Muscle layer of colon (tissue), 2 donors: ENCODE data around the gene ACSS3.
"Not testable (repeated sequence)": the region's sequence is repeated elsewhere in the genome, so short reads cannot be mapped to it uniquely, and the experiment has no call there.

Source experiments
- H3K27ac ChIP-seq: one replicate; pipeline ENCODE4 v1.7.0; 2013; ENCODE audit warnings: low read depth, mild to moderate bottlenecking, low read length, moderate library complexity
- H3K27me3 ChIP-seq, 2 donors: one replicate each; pipeline ENCODE4 v1.7.0; 2013; ENCODE audit warnings: low read length in 2 of 2, mild to moderate bottlenecking in 2 of 2; ENCODE audit not compliant: insufficient read depth in 2 of 2, control insufficient read depth in 1 of 2
- H3K36me3 ChIP-seq: one replicate; pipeline ENCODE4 v1.7.0; 2013; ENCODE audit warnings: mild to moderate bottlenecking, low read length; ENCODE audit not compliant: insufficient read depth
- H3K4me1 ChIP-seq: one replicate; pipeline ENCODE4 v1.7.0; 2013; ENCODE audit warnings: mild to moderate bottlenecking, low read length; ENCODE audit not compliant: insufficient read depth
- H3K4me3 ChIP-seq, 2 donors: one replicate each; pipeline ENCODE4 v1.7.0; 2013; ENCODE audit warnings: low read length in 2 of 2, low read depth in 1 of 2, mild to moderate bottlenecking in 1 of 2, moderate library complexity in 1 of 2
- H3K9ac ChIP-seq: one replicate; pipeline ENCODE4 v1.7.0; 2013; ENCODE audit warnings: low read length
- H3K9me3 ChIP-seq: one replicate; pipeline ENCODE4 v1.7.0; 2013; ENCODE audit warnings: mild to moderate bottlenecking, low read length
- donor health status: abdominal sarcoma.
- donor health status: Adenocarcinoma of cecum.

The ACSS3 gene

DNA sequence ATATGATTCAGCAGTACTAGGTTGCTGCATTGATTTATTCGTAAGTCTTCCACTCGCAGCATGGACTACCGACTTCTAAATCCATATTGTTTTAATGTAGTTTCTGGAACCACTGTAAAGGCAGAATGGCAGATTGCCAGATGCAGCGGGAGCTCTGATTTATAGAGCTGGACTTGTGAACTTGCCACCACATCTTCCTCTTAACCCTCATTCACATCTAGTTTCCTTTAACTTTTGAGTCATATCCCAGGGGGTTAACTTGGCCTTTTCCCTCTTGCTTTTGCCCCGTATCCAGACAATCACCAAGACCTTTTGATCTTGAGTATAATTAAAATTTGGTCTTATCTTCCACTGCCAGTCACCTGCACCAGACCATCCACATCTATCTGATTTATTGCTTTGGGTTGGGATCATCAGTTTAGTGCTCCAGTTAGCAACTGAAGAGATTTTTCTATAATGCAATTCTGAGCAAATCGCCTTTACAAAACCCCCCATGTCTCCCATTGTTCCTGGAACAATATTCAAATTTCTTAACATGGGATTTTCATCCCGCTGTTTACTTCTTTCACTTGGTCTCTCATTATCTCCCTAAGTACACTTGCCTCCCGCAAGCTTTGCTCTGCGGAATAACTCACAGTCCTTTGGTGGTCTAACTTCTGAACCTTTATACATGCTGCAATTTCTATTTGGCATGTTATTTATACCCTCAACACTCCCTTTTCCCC is 130.5 kb downstream of the ACSS3 start:
- no peaks in the 10 kb centered on the region for H3K36me3 ChIP-seq
- H3K4me3 ChIP-seq = no peak overlapping the region
- no peak overlapping the region for H3K9ac ChIP-seq
- peaks cover 17% of the 10 kb centered on the region for H3K4me1 ChIP-seq
- H3K27me3 ChIP-seq = no peaks in the 10 kb centered on the region
- H3K27ac ChIP-seq = no peak overlapping the region
- H3K9me3 ChIP-seq = no peaks in the 10 kb centered on the region

DNA sequence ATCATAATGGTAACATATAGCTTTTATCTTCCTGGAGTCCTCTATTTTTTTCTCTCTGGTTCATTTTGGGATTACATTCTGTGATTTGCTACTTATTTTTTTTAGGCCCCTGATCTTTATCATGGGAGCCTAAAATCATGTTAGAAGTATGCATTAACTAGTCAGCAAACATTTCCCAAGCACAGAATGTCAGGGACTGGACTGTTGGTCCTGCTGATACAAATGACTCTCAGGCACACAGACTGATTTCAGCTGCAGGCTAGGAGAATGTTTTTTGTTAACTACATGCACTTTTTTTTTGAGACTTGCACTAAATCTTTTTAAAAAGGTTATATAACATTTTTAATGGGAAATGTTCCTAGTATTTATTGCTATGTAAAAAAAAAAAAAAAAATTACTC is 131.1 kb downstream of the ACSS3 start:
- Histone ChIP-seq H3K4me3 (no peak overlapping the region), H3K9me3 (no peaks in the 10 kb centered on the region), H3K36me3 (no peaks in the 10 kb centered on the region), H3K9ac (no peak overlapping the region), H3K27ac (no peak overlapping the region), H3K27me3 (no peaks in the 10 kb centered on the region), H3K4me1 (peaks cover 17% of the 10 kb centered on the region)

DNA sequence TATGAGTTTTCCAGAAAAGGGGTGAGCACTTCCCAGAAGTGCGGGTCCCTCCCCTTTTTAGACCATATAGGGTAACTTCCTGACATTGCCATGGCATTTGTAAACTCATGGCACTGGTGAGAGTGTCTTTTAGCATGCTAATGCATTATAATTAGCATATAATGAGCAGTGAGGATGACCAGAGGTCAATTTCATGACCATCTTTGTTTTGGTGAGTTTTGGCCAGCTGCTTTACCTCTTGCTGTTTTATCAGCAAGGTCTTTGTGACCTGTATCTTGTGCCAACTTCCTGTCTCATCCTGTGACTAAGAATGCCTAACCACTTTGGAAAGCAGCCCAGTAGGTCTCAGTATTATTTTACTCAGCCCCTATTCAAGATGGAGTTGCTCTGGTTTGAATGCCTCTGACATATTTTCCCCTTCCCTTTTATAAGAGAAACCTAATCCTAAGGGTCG is 131.9 kb downstream of the ACSS3 start:
- peaks cover 17% of the 10 kb centered on the region for H3K4me1 ChIP-seq
- not testable (repeated sequence) for H3K27ac ChIP-seq

DNA sequence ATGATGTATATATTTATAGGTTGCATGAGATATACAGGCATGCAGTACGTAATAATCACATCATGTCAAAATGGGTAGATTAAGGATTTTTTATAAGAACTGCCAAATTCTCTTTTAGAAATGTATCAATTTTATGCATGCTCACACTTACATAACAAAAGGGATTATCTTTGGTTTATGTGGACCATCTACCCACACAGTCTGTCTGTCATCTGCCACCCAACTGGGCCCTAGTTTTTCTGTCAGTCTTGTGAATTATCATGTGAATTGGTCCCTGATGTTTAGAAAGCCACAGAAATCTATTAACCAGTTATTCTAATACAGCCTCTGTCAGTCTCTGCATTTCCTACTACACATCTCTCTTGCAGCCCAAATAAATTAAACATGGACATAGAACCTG is 133.4 kb downstream of the ACSS3 start:
- Histone ChIP-seq H3K27ac (no peak overlapping the region), H3K36me3 (no peaks in the 10 kb centered on the region), H3K4me1 (peaks cover 17% of the 10 kb centered on the region), H3K9ac (no peak overlapping the region), H3K4me3 (no peak overlapping the region), H3K27me3 (no peaks in the 10 kb centered on the region), H3K9me3 (no peaks in the 10 kb centered on the region)

More for the DNA sequence above, 131.9 kb downstream of the ACSS3 start:
- H3K9ac ChIP-seq, H3K27me3 ChIP-seq, H3K4me3 ChIP-seq, H3K36me3 ChIP-seq, H3K9me3 ChIP-seq: not testable (repeated sequence)

DNA sequence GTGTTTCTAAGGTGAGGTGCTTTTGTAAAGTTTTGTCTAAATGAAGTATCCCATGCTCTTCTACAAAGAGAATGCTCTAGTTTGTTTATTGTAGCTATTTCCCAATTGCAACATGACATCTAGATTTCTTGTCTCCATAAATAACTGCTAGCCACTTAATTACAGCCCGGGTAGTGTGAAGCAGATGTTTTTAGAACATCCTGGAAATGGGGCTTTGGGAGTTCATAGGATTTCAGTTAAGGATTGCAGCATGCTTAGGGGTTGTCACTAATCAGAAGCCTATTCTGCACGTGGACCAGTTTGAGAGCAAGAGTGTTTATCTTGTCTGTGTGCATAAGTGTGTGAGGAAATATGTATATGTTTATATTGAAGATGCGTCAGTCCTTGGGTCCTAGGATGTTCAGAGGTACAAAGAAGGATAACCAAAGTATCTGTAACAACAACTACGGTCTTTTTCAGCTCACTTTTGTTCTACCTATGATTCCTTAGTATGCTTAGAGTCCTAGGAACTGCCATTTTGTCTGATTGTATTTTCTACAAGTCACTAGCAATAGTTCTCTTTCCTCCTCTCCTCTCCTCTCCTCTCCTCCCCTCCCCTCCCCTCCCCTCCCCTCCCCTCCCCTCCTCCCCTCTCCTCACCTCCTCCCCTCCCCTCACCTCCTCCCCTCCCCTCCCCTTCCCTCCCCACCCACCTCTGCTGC is 135.3 kb downstream of the ACSS3 start:
- no peak overlapping the region for H3K4me3 ChIP-seq
- H3K36me3 ChIP-seq = no peaks in the 10 kb centered on the region
- no peaks in the 10 kb centered on the region for H3K9me3 ChIP-seq
- peaks cover 14% of the 10 kb centered on the region for H3K4me1 ChIP-seq
- H3K27me3 ChIP-seq = no peaks in the 10 kb centered on the region
- H3K27ac ChIP-seq = no peak overlapping the region
- H3K9ac ChIP-seq = no peak overlapping the region

DNA sequence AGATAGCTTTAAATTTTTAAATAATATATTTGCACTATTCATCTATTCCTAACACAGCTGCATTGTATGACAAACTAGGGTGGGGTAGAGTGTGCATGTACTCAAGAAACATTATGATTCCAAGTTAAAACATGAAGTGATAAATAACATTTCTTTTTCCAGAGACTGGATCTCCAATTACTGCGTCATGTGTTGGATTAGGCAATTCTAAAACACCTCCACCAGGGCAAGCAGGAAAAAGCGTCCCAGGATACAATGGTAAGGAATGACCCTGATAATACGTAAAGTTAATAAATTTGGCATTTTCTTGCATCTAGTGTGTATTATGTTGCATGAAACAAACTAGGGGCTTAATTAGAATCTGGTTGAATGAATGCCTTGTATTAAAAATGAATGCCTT is 138.9 kb downstream of the ACSS3 start:
- Histone ChIP-seq H3K4me1 (peaks cover 4% of the 10 kb centered on the region), H3K36me3 (no peaks in the 10 kb centered on the region), H3K4me3 (no peak overlapping the region), H3K9ac (no peak overlapping the region), H3K27ac (no peak overlapping the region), H3K9me3 (no peaks in the 10 kb centered on the region), H3K27me3 (no peaks in the 10 kb centered on the region)

DNA sequence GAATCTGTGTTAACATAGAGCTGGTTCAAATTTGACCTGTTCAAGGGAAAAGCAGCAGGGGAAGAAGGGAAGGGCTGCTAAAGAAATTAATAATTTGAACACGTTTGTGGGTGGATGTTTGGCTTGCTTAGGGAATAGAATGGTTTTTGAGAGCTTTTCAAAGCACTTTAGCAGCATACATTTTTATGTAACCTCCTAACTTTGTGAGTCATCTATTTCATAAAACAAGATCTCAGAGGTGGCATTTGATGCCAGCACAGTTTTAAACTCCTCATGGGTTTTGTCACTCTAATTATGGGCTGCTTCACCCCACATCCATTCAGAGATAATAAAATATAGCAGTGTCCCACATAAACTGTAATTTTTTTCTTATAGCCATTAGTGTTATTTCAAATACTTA is 143.8 kb downstream of the ACSS3 start:
- no peak overlapping the region for H3K4me3 ChIP-seq
- peaks cover 18% of the 10 kb centered on the region for H3K4me1 ChIP-seq

DNA sequence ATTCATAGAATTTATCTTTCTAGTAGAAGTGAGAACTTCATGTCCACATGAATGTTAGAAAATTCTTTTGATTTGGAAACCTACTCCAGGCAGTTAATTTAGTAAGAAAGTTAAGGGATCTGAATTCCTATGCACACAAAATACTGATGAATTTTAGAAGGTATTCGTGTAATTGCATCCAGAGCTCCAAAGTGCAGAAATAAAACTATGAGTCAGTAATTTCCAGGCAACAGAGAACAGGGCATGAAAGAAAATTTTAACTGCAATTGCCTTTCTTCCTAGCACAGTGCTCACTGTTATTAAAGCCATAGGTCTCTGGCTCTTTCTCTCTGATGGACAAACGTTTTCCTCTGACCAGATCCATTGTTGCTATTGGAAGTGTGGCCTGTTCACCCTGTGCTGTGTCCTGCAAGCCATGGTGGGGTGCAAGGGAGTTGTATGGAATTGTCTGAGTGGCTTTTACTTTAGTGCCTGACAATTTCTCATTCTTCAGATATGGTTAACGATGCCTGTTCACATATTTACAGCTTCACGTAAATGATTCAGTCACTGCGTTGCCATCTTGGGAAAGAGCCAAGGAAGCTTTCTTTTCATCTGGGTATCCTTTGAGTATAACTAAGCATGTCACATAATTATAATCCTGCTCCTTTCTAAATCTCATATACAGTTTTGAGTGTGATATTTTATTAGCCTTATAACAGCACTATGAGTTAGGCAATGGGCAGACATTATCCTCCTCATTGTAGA is 145.1 kb downstream of the ACSS3 start:
- Histone ChIP-seq H3K9ac (no peak overlapping the region), H3K27me3 (no peaks in the 10 kb centered on the region), H3K36me3 (no peaks in the 10 kb centered on the region), H3K4me1 (peaks cover 18% of the 10 kb centered on the region), H3K9me3 (no peaks in the 10 kb centered on the region), H3K27ac (no peak overlapping the region), H3K4me3 (no peak overlapping the region)

More for the DNA sequence above, 143.8 kb downstream of the ACSS3 start:
- no peaks in the 10 kb centered on the region for H3K9me3 ChIP-seq
- H3K27ac ChIP-seq = no peak overlapping the region
- H3K9ac ChIP-seq = no peak overlapping the region
- H3K27me3 ChIP-seq = no peaks in the 10 kb centered on the region
- no peaks in the 10 kb centered on the region for H3K36me3 ChIP-seq

DNA sequence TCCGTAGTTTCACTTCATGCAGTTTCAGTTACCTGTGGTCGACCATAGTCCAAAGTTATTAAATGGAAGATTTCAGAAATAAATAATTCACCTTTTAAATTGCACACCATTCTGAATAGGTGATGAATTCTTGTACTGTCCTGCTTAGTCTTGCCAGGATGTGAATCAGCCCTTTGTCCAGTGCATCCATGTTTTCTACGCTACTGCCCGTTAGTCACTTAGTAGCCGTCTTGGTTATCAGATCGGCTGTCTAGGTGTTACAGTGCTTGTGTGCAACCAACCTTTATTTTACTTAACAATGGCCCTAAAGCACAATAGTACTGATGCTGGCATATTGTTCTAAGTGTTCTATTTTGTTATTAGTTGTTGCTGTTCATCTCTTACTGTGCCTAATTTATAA is 146.7 kb downstream of the ACSS3 start:
- no peak overlapping the region for H3K27ac ChIP-seq
- no peaks in the 10 kb centered on the region for H3K36me3 ChIP-seq
- no peaks in the 10 kb centered on the region for H3K27me3 ChIP-seq
- H3K9me3 ChIP-seq = no peaks in the 10 kb centered on the region
- H3K4me3 ChIP-seq = no peak overlapping the region
- H3K9ac ChIP-seq = no peak overlapping the region
- peaks cover 18% of the 10 kb centered on the region for H3K4me1 ChIP-seq

DNA sequence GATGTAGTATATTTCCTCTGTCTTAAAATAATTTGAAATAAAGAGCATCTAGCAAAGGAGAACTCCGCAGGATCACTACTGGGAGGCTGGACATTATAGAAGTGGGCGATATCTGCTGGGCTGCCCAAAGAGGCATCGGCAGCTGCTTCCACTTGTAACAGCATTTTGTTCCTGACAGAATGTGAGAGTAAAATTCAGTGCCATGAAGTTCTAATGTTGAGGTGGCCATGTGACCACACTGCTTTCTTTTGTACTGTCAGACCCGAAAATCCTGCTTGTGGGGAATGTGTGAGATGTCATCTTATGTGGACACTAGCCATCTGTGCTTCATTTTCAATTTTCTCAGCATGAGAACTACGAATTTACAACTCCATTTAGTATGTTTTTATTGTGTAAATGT is 151.9 kb downstream of the ACSS3 start:
- no peak overlapping the region for H3K27ac ChIP-seq
- H3K4me3 ChIP-seq = no peak overlapping the region
- H3K27me3 ChIP-seq = no peaks in the 10 kb centered on the region
- no peaks in the 10 kb centered on the region for H3K4me1 ChIP-seq
- no peaks in the 10 kb centered on the region for H3K9me3 ChIP-seq
- H3K9ac ChIP-seq = no peak overlapping the region
- no peaks in the 10 kb centered on the region for H3K36me3 ChIP-seq

DNA sequence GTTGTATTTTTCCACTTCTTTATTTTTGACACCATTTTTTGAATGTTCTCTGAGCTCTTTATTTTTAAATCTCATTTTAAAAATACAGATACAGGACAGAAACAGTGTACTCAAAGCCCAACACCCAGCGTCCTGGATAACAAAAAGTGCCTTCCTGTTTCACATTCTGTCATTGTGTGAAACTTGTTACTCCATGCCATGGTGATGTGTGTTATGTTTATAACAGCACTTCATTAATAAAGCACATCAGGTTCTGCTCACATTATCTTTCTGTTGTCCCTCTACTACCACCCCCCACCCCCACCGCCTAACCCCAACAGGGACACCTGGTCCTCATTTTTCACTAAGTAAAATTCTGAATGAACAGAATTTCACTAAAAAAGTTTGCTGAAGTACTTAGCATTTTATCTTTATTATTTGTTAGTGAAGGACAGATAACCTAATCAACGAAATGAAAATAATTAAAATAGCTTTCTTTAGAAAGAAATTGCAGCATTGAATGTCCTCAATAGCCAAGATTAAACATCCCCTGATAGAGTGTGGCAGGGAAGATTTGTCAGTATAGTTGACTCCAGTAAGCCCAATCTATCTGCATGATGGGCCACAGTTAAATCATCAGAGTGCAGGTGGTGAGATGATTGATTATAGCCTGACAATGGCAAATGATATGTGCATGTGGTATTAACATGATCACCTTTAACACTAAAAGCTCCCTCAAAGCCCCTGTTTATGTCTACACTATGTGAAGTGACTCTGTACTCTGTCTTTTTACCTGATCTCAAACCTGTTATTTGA is 153.9 kb downstream of the ACSS3 start:
- Histone ChIP-seq H3K27me3 (no peaks in the 10 kb centered on the region), H3K9ac (no peak overlapping the region), H3K27ac (no peak overlapping the region), H3K4me3 (no peak overlapping the region), H3K4me1 (no peaks in the 10 kb centered on the region), H3K9me3 (no peaks in the 10 kb centered on the region), H3K36me3 (no peaks in the 10 kb centered on the region)
